ENCODE measurements around the gene DOCK10. TPM values are rescaled to one million over a fixed set of nuclear protein-coding genes. Genes with fewer than 3 reads are reported as not detected.
A peak's percentile ranks its signal among the peaks of the same experiment; 100 is the strongest.

DOCK10 gene
- total and polyA plus RNA-seq, 2 donors (not counting 1 experiment from before 2014, with no cell fraction given) = 49.5 to 139 TPM

DNA sequence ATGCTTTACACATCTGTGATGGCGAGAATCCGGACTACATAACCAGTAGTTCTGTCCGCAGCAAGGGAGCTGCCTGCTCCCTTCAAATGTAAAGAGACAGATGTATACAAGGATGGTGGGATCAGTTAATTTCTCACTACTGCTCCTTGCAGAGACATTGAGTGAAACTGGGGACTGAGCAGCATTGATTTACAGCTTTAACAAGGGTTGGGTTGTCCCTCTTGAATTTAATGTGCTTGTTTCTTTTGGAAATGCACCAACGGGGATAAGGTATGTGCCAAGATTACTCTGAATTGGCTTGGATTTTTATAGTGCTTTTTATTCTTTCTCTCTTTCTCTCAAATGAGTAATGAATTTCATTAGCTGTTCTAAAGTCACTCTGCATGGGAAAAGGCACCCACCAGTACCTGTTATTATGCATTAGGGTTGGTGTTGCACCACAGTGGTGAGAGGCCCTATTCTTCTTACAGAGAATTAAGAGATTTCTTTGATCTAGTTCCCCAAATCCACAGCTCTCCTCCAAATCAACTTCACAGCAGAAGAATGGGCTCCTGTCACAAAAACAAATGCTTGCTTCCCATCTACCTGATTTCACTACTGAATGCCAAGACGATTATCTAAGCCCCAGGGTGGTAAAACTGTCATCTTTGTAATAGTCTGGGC lies 107.6 kb downstream of the DOCK10 start:
- 96% methylated on average over 3 of the region's 5 CpGs for WGBS (ENCODE audit: insufficient coverage)
- Mint-ChIP-seq H3K9me3 (ENCODE audit: insufficient read depth) (no peaks in the 10 kb centered on the region), H3K4me3 (no peak overlapping the region)

More for the DNA sequence above, 107.6 kb downstream of the DOCK10 start:
- POLR2A ChIA-PET = no interaction called here
- no peak overlapping the region for H3K4me3 ChIP-seq (ENCODE audit: control extremely low read depth in 1 of 5, extremely low read depth in 1 of 5, insufficient read depth in 1 of 5, low read depth in 2 of 5, low read length in 4 of 5)
- no peaks in the 10 kb centered on the region for H4K20me1 ChIP-seq (ENCODE audit: control insufficient read depth, insufficient read depth, low read length, poor library complexity, severe bottlenecking)
- peaks cover 0 to 23% of the 10 kb centered on the region in 2 experiments for H3K36me3 ChIP-seq (replicated peaks in 1 of 2; ENCODE audit: control extremely low read depth in 1 of 2, control insufficient read depth in 1 of 2, extremely low read depth in 1 of 2, insufficient read depth in 2 of 2, low read length in 1 of 2)
- H3K9ac ChIP-seq (ENCODE audit: low read length) = no peak overlapping the region
- peaks cover 81% of the 10 kb centered on the region for H3K4me1 Mint-ChIP-seq
- H3K9me3 ChIP-seq (ENCODE audit: control extremely low read depth in 1 of 3, control insufficient read depth in 2 of 3, insufficient read depth in 1 of 3, low read length in 2 of 3) = no peaks in the 10 kb centered on the region
- CTCF ChIA-PET = interaction anchor here (0.7 to 3.7 kb wide), 6 partner anchors 11 to 67 kb away, joined by 3 to 32 read pairs (median 4); no protein-coding TSS in a partner anchor
- no peak overlapping the region for H2AFZ ChIP-seq (ENCODE audit: insufficient read depth, low read depth, low read length, poor library complexity, severe bottlenecking)
- no peak overlapping the region for H3K27ac ChIP-seq (ENCODE audit: low read length in 2 of 2)
- H3K79me2 ChIP-seq (ENCODE audit: control insufficient read depth, insufficient read depth, low read length) = peaks cover 89% of the 10 kb centered on the region
- intact Hi-C loops (cut with micrococcal nuclease) = loop anchor here (5.0 to 10.0 kb wide), 5 partner anchors 38 to 1860 kb away; partner anchors contain the start of genes DOCK10 and IRS1
- no peaks in the 10 kb centered on the region for H3K27me3 ChIP-seq (replicated peaks in 1 of 4; ENCODE audit: control extremely low read depth in 1 of 4, control insufficient read depth in 3 of 4, insufficient read depth in 4 of 4, low read length in 3 of 4)
- no peak for ATAC-seq (ENCODE audit: low read depth)
- TF ChIP-seq EZH2 (IDR thresholded peaks at IDR 0.05; ENCODE audit: borderline replicate concordance, insufficient read depth, low read depth, low read length, poor library complexity, severe bottlenecking) (no peak), CTCF (IDR thresholded peaks at IDR 0.05) (no peak)
- no peaks in the 10 kb centered on the region for H3K27me3 Mint-ChIP-seq
- H3K27ac Mint-ChIP-seq = peak overlapping the region; percentile 79
- DNase-seq = no peak
- peaks cover 55 to 59% of the 10 kb centered on the region in 2 donors for H3K4me1 ChIP-seq (ENCODE audit: control insufficient read depth in 2 of 2, insufficient read depth in 2 of 2, low read length in 2 of 2)
- H3K4me2 ChIP-seq (replicated peaks; ENCODE audit: low read depth, low read length, poor library complexity, severe bottlenecking) = no peak overlapping the region
